ENCODE data around the gene AREL1.

AREL1 gene

DNA sequence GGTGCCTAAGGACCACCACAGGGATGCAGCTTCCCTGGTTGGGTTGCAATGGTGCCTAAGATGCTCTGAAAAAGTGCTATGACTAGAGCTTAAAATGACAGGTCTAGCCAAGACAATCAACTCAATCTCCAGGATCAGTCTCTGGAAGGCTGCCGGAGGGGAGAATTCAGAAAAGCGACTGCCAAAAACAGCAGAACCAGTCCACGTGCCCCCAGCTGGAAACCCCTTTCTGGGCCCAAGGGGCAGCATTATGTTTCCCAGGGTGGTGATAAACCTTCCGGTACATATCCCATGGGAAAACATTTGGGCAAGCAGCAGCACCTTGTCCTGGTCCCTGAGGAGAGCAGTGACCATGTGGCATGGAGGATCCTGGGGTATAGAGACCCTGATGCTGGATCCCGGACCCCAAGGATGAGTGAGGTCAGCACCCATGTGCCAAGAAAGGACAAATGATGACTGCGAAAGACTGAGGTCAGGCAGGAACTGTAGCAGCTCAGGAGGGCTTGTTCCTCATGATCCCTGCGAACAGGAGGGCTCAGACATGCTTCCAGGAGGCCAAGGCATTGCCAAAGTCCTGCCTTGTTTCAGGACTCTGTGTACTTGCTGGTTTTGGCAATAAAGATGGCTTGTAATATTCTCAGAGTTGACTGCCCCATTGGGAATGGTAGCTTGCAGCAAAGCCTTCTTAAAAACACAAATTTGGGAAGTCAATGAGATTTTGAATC is 51.0 kb downstream of the AREL1 start:
- in situ Hi-C loops (cut with HindIII; ENCODE audit: low sequenced_read_pairs): no loop called here

DNA sequence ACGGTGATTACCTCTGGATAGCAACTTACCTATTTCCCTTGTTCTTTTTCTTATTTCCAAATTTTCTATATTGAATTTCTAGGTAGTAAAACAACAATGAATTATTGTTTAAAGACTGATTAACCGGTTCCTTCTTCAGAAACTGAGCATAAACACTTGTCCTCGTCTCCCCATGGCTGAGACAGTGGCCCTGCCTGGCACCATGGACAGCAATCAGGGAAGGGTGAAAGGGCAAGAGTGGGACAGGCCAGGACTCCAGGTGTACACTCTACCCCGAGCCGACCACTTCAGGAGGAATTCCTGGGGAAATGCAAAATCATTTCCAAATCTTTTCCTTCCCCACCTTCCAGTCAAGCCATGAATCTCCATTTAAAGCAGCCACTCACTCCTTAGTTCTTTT is 52.0 kb downstream of the AREL1 start:
- in situ Hi-C loops (cut with HindIII; ENCODE audit: low sequenced_read_pairs): no loop called here

GRCh38 chr14:74660167-74660566 is 52.7 kb downstream of the AREL1 start:
- in situ Hi-C loops (cut with HindIII; ENCODE audit: low sequenced_read_pairs): no loop called here

- in situ Hi-C loops (cut with HindIII; ENCODE audit: low sequenced_read_pairs): no loop called here
Measured at GRCh38 chr14:74658535-74659131, 54.2 kb downstream of the AREL1 start.

DNA sequence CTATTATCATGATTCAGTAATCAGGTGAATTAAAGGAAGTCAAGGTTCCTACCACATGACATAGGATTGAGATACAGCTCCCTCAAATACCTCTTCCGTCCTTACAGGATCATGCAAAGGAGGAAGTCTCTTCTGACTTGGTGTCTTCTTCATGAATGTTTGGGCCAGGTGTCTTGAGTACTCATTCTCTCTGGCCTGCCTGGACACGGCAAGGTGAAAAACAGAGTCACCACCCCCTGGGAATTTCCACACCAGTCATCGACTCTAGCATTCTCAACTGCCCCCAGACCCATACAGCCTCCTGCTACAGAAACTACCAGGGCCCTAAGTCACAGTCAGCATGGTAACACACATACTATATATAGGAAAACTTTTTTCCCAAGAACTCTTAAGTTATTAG is 55.9 kb downstream of the AREL1 start:
- in situ Hi-C loops (cut with HindIII; ENCODE audit: low sequenced_read_pairs): no loop called here

GRCh38 chr14:74655599-74656395 is 57.1 kb downstream of the AREL1 start:
- in situ Hi-C loops (cut with HindIII; ENCODE audit: low sequenced_read_pairs): no loop called here

GRCh38 chr14:74654931-74655330 is 57.9 kb downstream of the AREL1 start:
- in situ Hi-C loops (cut with HindIII; ENCODE audit: low sequenced_read_pairs): no loop called here

- in situ Hi-C loops (cut with HindIII; ENCODE audit: low sequenced_read_pairs): no loop called here
Measured at GRCh38 chr14:74653386-74654138, 59.3 kb downstream of the AREL1 start.

DNA sequence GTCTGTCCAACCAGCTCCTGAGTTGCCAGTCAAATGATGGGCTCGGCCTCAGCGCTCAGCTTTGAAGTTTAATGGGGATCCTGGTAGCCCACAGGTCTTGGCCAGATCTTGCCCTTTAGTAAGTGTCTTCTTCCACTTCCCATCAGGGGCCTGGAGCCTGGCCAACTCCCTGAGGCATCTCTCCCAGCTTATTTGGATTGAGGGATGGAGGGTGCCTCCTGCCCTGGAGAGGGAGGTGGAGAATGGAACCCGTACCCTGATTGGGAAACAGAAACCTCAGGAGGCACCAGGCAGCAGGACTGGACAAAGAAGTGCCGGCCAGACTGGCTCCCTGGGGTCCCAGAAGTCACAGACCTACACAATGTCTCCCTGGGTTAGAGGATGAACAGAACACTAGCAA is 60.3 kb downstream of the AREL1 start:
- in situ Hi-C loops (cut with HindIII; ENCODE audit: low sequenced_read_pairs): no loop called here

DNA sequence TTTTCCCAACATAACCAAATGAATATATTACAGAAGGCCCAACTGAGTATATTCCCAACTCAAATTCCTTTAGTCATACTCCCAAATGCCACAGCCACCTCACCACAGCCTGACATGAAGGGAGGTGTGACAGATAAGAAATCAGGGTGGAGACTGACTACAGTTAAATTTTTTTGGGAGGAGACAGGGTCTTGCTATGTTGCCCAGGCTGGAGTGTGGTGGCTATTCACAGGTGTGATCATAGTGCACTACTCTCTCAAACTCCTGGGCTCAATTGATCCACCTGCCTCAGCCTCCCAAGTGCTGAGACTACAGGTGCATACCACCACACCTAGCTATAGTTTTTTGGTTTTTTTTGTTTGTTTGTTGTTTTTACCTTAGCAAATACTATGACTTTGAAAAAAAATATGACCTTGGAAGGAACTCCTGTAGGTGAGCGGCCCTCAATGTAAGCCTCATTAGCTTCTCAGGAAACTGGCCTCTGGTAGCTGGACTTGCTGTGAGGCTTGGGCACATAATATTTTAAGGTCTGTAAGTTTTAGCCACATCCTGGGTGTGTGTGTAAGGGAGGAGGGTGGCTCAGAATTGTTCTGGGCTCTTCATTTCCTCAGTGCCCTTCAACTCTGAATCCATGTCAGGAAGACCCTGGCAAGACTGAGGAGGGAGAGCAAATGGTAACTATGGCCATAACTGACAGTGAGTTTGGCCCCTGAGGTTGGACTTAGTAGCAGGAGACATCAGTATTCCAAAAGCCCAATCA is 61.8 kb downstream of the AREL1 start:
- in situ Hi-C loops (cut with HindIII; ENCODE audit: low sequenced_read_pairs): no loop called here

GRCh38 chr14:74649673-74650072 is 63.2 kb downstream of the AREL1 start:
- in situ Hi-C loops (cut with HindIII; ENCODE audit: low sequenced_read_pairs): no loop called here

- in situ Hi-C loops (cut with HindIII; ENCODE audit: low sequenced_read_pairs): no loop called here
Measured at GRCh38 chr14:74649167-74649566, 63.7 kb downstream of the AREL1 start.

DNA sequence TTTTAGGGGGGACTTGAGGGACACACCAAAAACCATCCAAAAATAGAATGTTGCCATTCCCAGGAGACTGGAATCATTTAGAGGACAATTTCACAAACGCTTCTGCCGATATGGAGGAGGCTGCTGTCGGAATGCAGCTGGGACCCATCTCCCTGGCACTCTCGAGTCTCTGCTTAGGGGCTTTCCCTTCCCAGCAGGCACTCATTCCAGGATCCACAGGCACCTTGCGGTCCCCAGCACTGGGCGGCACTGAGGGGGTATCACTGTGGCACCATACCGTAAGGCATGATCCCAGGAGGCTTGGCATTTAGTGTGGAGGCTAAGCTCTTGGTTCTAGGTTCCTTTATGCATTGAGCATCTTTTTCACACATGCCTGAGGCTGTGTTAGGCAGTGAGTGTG is 64.3 kb downstream of the AREL1 start:
- in situ Hi-C loops (cut with HindIII; ENCODE audit: low sequenced_read_pairs): no loop called here

DNA sequence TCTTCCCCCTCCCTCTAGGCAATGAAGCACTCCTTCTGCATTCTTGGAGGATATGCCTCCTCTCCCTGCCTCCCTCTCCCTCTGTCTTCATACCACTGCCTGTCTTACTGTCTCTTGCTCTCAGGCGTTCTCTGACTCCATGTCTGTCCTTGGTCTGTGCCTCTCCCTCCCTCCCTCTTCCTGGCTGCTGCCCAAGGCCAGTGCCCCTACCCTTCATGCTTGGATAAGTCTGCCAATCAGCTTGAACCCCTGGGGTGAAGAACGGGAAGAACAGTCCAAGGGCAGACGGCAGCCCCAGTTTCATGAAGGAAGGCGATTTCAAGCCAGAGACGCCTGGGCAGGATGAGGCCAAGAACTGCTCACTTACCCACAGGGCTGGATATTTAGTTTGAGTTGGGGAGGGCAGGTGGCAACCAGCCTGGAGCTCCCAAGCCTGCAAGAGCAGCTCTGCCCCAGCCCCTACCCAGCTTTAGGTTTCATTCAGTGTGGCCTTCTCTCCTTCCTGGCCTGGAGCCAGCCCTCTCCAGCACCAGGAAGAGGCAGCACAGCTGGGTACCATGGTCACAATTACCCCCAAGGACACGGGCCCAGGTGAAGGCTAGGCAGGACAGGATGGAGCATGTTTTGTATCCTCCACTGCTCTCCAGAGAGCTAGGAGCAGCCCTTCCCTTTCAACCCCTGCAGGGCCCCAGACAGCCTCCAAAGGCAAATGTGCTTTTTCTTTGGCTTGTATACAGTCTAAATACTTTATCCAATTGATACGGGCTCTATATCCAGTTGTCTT is 65.0 kb downstream of the AREL1 start:
- in situ Hi-C loops (cut with HindIII; ENCODE audit: low sequenced_read_pairs): no loop called here

GRCh38 chr14:74647061-74647677 is 65.7 kb downstream of the AREL1 start:
- in situ Hi-C loops (cut with HindIII; ENCODE audit: low sequenced_read_pairs): no loop called here

DNA sequence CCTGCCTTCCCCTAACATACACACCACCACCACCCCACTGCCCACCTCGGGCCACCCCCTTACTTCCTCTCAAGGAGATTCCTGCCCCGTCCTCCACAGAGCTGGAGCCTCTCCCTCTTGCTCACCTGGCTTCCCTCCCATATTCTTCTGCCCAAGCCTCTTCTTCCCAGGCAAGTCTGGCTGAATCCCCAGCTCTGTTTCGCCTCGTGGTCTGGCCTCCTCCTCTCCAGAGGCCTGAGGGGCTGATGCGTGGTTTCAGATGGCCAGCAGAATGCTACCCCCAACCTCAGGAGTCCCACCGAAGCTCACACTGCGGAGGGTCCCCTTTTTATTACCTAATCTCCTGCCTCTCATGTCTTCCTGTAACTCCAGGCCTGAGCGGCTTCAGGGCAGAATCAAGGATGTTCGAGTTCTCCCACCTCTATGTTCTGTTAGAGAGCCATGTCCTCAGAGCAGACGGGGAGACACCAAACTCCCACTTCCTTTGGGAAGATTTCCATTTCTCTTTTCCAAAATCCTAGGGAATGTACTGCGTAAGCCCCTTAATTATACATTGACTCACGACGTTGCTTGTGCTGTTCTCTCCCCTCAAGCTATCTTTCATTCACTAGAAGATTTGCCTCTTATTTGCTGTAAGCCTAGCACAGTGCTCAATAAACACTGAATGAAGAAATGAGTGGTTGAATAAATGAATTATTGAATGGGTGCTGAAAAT is 67.0 kb downstream of the AREL1 start:
- in situ Hi-C loops (cut with HindIII; ENCODE audit: low sequenced_read_pairs): no loop called here

- in situ Hi-C loops (cut with HindIII; ENCODE audit: low sequenced_read_pairs): no loop called here
Measured at GRCh38 chr14:74645244-74645643, 67.6 kb downstream of the AREL1 start.

- in situ Hi-C loops (cut with HindIII; ENCODE audit: low sequenced_read_pairs): loop anchor here (5.0 kb wide), 1 partner anchor 69 kb away; no protein-coding TSS in a partner anchor
Measured at GRCh38 chr14:74641601-74642391, 71.1 kb downstream of the AREL1 start.

Measured in DLD1 (cell line).